Lower leg skin (tissue), 3 donors: Measurements from ENCODE around the gene AKR1C2.
"Not testable (repeated sequence)": the region's sequence is repeated elsewhere in the genome, so short reads cannot be mapped to it uniquely, and the experiment has no call there.

Experiments used
- POLR2A ChIP-seq, 2 donors: fragments of 450-650 bp; IDR thresholded peaks; one replicate each; pipeline ENCODE4 v1.6.1; 2016 to 2017; ENCODE audit warnings: antibody characterized with exemption in 2 of 2, mild to moderate bottlenecking in 1 of 2, moderate library complexity in 1 of 2
- TF ChIP-seq, protein P1 (sequence below), 3 donors: fragments of 450-650 bp; IDR thresholded peaks; one replicate each; pipeline ENCODE4 v1.5.1; 2016; ENCODE audit warnings: antibody characterized with exemption in 3 of 3, mild to moderate bottlenecking in 3 of 3, moderate library complexity in 2 of 3

GRCh38 chr10:4961558-4961957 is 42.1 kb downstream of the AKR1C2 start:
- TF ChIP-seq, protein P1, sequence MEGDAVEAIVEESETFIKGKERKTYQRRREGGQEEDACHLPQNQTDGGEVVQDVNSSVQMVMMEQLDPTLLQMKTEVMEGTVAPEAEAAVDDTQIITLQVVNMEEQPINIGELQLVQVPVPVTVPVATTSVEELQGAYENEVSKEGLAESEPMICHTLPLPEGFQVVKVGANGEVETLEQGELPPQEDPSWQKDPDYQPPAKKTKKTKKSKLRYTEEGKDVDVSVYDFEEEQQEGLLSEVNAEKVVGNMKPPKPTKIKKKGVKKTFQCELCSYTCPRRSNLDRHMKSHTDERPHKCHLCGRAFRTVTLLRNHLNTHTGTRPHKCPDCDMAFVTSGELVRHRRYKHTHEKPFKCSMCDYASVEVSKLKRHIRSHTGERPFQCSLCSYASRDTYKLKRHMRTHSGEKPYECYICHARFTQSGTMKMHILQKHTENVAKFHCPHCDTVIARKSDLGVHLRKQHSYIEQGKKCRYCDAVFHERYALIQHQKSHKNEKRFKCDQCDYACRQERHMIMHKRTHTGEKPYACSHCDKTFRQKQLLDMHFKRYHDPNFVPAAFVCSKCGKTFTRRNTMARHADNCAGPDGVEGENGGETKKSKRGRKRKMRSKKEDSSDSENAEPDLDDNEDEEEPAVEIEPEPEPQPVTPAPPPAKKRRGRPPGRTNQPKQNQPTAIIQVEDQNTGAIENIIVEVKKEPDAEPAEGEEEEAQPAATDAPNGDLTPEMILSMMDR (IDR thresholded peaks at IDR 0.05), result not testable (repeated sequence)
- not testable (repeated sequence) for TF ChIP-seq POLR2A (IDR thresholded peaks at IDR 0.05)
